Stimulated activated CD4-positive, alpha-beta T cell treated with anti-CD3 and anti-CD28 coated beads, Interleukin-4, amount 100 ng/mL, for 48 hours (primary cell): ENCODE measurements around the gene NEXMIF.
A peak's percentile ranks its signal among the peaks of the same experiment; 100 is the strongest.
"Not testable (repeated sequence)": the region's sequence is repeated elsewhere in the genome, so short reads cannot be mapped to it uniquely, and the experiment has no call there.

Experiments used
- DNase-seq, 2 donors: peaks; one replicate each; pipeline ENCODE4 v3.0.0-alpha.2; 2020; ENCODE audit warnings: low read depth in 2 of 2

The NEXMIF gene

DNA sequence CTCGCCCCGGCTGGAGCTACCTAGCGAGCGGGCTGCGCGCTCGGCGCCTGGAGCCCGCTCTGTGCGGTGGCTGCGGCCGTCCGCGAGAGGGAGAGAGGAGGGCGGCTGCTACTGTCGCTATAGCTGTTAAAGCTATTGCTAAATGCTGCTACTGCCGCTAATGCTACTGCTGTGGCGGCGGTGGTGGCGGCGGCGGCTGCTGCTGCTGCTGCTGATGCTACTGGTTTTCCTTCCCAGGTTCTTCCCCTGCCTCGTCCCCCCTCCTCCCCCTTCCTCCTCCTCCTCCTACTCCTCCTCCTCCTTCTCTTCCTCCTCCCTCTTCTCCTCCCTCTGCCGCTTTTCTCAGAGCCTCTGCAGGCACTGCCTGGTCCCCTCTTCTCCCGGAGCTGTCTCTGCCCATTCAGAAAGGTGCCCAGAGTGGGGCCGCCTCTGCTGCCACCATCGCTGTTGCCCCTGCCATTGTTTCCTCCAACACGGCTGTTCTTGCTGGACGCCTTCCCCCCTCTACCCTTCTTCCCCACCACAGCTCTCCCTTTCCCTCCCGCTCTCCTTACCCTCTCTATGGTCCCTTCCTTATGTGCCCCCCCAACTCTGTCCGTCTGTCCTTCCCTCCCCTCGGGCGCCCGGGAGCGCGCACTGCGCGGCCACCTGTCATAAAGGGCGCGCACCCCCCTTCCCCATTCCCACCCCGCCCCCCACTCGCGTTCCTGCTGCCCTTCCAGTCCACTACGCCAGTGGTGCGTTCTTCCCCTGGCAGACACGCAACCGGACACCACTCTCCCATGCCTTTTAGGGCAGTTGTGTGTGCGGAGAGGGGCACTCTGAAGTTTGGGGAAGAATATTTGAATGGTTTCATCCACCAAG, at the start of gene NEXMIF:
NEXMIF (minus strand) TSS at position 228 of the 864 bp plus-strand sequence.
- peak; percentile 3 to 21 for DNase-seq

DNA sequence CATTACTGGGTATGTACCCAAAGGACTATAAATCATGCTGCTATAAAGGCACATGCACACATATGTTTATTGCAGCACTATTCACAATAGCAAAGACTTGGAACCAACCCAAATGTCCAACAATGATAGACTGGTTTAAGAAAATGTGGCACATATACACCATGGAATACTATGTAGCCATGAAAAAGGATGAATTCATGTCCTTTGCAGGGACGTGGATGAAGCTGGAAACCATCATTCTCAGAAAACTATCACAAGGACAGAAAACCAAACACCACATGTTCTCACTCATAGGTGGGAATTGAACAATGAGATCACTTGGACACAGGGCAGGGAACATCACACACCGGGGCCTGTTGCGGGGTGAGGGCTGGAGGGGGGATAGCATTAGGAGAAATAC, 36.7 kb upstream of the NEXMIF start:
- not testable (repeated sequence) for DNase-seq

DNA sequence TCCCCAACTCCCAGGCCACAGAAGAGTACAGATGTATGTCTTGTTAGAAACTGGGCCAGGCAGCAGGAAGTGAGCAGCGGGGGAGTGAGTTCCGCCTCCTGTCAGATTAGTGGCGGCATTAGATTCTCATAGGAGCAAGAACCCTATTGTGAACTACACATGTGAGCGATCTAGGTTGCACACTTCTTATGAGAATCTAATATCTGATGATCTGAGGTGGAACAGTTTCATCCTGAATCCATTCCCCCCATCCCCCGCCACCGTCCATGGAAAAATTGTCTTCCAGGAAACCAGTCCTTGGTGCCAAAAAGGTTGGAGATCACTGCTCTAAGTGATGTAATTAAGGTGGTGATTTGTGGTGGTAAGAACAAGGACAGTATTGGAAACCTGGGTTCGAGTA, 24.5 kb upstream of the NEXMIF start:
- DNase-seq, result no peak

GRCh38 chrX:74940414-74940813, 15.2 kb upstream of the NEXMIF start:
- no peak for DNase-seq

DNA sequence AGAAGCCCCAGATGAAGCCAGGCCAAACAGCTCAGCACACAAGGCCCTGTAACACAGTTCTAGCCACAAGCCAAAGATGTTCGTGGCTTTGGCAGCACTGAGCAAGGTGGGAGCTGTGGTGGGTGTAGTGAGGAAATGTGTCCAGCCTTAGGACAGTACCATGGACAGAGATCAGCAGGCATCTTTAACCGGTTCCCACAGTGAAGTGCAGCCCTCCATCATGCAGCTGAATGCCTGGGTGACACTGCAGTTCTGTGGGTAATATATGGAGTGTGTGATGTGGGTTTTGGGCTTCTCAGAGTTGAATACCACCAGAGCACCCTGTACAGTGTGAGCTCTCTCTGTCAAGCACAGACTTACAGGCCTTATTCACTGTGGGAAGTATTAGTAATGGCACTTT, 6.0 kb upstream of the NEXMIF start:
- no peak for DNase-seq

DNA sequence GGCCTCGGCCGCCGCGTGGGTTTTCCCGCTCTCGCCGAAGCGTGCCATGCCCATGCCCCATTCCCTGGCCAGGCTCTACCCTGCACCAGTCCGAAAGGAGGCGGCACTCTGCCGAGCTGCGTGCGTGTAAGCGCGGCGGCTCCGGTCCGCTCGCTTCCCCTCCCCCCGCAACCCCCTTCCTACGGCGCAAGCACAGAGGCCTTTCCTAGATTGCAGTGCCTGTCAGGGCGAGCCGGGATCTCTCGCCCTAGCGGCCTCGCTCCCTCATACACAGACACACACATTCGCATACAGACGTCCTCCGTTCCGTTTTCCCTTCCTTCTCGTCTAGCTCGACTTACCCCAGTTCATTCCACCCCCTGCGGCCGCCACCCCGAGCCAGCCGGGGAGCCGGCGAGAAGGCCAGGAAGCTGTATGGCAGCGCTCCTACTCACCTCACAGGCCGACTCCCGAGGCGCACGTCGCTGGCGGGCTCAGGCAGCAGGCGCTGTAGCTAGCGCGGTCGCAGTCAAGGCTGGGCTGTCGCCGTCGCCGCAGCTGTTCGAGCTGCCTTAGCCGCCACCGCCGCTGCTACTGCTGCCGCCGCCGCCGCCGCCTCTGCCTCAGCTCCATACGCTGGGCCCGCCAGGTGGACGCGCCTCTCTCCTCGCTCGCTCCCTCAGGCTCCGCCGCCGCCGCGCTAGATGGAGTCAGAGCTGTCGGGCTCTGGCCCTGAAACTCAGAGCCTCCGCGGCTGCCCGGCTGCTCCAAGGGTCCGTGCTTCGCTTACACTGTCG, 615 bp downstream of the NEXMIF start:
- peak; percentile 12 to 16 for DNase-seq

DNA sequence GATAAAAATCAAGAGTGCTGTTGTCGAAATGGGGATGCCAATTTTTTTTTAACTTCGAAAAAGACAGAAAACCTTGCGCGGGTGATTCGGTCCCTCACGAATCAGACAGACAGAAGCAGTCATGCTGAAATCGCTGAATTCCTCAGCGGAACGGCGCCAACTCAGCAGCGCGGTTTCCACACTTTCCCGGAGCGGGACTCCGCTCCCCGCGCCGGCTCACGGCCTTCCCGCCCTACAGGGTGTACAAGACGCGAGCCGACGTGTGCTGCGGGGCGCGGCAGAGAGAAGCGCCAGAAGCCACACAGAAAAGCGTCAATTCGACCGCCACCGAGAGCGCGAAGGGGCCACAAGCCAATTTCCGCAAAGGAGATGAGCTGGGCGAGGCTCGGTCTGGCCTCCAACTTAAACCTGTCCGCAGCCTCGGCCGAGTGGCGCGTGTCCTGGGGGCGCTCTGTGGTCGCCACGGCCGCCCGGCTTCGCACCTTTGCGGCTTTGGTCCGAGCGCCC, 1.3 kb downstream of the NEXMIF start:
- peak in 1 of 2 donors; percentile 0 for DNase-seq

GRCh38 chrX:74922922-74923543, 2.2 kb downstream of the NEXMIF start:
- no peak for DNase-seq

- DNase-seq, result no peak
Measured at GRCh38 chrX:74911494-74911893, 13.8 kb downstream of the NEXMIF start.

DNA sequence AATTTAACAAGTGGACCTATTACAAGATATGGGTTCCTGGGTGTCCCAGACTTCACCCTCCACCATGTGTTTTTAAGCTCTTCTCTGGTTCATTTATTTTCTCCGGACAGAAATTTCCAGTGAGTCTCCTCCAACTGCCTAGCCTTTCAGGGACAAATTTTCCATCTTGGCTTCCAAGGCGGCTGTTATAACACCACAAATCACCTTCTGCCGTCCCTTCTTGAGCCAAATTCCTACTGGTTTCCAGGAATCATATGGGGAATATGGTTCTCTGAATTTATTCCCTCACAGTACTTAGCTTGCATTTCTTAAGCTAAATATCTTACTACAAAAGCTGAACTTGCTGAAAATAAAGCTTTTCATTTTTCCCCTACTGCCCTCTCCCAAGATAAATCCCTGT, 18.8 kb downstream of the NEXMIF start:
- no peak for DNase-seq

DNA sequence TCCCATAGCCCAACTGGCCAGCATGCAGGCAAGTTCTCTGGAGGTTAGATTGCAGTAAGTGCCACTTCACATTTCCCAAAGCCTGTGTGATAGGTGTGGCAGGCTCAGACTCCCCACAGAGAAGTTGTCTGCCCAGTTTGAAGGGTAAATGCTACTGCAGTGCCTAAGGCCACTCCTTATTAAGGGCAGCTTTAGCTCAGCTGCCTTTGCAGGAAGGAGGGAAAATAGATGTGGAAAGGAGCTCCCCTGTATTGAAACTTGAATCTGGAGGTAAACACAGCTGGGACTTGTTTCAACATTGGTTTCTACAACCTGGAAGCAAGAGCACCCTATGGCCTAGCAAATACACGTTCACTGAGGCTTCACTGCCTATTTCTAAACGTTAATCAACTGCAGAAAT, 22.4 kb downstream of the NEXMIF start:
- DNase-seq, result no peak

- no peak for DNase-seq
Measured at GRCh38 chrX:74892561-74892960, 32.7 kb downstream of the NEXMIF start.

GRCh38 chrX:74890676-74891430, 34.4 kb downstream of the NEXMIF start:
- no peak for DNase-seq

DNA sequence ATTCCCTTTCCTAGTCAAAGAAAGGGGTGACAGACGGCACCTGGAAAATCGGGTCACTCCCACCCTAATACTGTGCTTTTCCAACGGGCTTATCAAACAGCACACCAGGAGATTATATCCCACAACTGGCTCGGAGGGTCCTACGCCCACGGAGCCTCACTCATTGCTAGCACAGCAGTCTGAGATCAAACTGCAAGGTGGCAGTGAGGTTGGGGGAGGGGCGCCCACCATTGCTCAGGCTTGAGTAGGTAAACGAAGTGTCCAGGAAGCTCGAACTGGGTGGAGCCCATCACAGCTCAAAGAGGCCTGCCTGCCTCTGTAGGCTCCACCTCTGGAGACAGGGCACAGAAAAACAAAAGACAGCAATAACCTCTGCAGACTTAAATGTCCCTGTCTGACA, 42.9 kb downstream of the NEXMIF start:
- not testable (repeated sequence) for DNase-seq

DNA sequence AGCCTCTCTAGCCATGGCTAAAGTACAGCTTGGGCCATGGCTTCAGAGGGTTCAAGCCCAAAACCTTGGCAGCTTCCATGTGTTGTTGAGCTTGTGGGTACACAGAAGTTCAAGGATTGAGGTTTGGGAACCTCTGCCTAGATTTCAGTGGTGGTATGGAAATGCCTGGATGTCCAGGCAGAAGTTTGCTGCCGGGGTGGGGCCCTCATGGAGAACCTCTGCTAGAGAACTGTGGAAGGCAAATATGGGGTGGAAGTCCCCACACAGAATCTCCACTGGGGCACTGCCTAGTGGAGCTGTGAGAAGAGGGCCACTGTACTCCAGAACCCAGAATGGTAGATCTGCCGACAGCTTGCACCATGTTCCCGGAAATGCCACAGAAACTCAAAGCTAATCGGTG, 59.5 kb downstream of the NEXMIF start:
- DNase-seq, result no peak

DNA sequence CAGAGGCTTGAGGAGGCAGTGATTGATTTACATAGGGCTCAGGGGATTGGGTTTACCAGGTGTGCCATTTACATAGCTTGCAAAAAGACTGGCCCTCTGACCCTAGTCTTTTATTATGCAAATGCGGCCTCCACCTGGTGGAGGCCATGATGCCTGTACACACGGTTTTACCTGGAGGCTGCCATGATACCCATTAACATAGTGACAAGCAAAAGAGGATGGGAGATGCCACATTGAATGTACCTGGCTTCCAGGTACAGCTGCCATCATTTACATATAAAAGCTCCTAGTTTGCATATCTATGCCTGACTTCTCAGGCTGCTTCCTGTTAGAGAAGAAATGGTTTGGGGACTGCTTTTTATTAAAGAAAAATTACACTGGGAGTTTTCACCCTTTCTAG, 72.0 kb downstream of the NEXMIF start:
- no peak for DNase-seq

GRCh38 chrX:74835566-74835965, 89.7 kb downstream of the NEXMIF start:
- DNase-seq, result no peak

DNA sequence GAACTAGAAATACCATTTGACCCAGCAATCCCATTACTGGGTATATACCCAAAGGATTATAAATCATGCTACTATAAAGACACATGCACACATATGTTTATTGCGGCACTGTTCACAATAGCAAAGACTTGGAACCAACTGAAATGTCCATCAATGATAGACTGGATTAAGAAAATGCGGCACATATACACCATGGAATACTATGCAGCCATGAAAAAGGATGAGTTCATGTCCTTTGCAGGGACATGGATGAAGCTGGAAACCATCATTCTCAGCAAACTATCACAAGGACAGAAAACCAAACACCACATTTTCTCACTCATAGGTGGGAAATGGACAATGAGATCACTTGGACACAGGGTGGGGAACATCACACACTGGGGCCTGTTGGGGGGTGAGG, 105.5 kb downstream of the NEXMIF start:
- not testable (repeated sequence) for DNase-seq

DNA sequence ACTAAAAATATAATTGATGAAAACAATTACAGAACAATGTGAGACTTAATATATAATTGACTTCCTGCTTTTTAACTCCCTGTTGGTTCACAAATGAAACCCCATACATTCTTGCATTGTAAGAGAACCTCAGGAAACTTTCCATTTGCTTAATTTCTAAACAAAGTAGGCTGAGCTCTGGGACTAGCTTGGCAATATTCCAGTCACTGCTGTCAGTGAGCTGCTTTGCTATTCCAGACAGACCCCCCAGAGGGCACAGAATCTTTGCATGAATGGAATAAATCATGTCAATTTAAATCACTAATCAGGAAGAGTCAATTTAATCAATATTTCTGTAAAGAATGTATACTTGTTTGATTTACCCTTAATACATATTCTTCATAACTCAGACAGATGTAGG, 110.6 kb downstream of the NEXMIF start:
- DNase-seq, result no peak

DNA sequence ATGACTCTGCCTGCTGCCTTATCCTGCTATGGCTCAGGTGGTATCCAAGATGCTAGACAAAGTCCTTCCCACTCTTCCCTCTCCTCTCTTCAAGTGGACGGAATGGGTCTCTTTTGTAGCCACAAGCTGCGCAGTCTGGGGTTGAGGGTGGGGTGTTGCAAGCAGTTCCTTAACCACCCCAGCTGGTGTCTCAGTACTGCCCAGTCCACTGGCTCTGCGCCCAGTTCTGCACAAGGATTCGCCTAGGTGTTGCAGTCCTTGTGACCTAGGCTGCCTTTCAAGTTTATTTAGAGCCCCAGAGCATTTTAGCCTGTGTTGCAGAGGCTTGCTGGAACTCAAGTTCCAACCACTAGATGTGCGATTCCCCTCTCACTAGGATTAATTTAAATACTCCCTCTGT, 120.7 kb downstream of the NEXMIF start:
- no peak for DNase-seq

- no peak for DNase-seq
Measured at GRCh38 chrX:74800062-74800461, 125.2 kb downstream of the NEXMIF start.
